Peyer's patch (tissue), 4 donors: Measurements from ENCODE around the gene CCR5AS.

Experiments
- DNase-seq, 3 donors: peaks; one replicate each; pipeline ENCODE4 v3.0.0-alpha.2; 2017 to 2019
- H3K27ac ChIP-seq, 4 donors: fragments of 200-600 bp; sonication (generic); one replicate each; pipeline ENCODE4 v1.5.1; 2016 to 2019
- H3K27me3 ChIP-seq, 2 donors: fragments of 200-600 bp; sonication (generic); one replicate each; pipeline ENCODE4 v1.5.1; 2019
- H3K36me3 ChIP-seq, 3 donors: fragments of 200-600 bp; sonication (generic); one replicate each; pipeline ENCODE4 v1.5.1; 2016 to 2019
- H3K4me1 ChIP-seq, 4 donors: fragments of 200-600 bp; sonication (generic); one replicate each; pipeline ENCODE4 v1.5.1; 2016 to 2019
- H3K4me3 ChIP-seq, 4 donors: fragments of 200-600 bp; sonication (generic); 1 replicate in 3 of 4; 2 replicates in 1 of 4; pipeline ENCODE4 v1.5.1; 2016 to 2019; ENCODE audit warnings: mild to moderate bottlenecking in 1 of 4
- H3K9me3 ChIP-seq, 4 donors: fragments of 200-600 bp; sonication (generic); one replicate each; pipeline ENCODE4 v1.5.1; 2016 to 2019; ENCODE audit warnings: mild to moderate bottlenecking in 1 of 4
- CTCF ChIP-seq, 6 experiments: fragments of 450-650 bp in 4 of 6; fragments of 200-600 bp in 2 of 6; sonication (generic) in 1 of 6; IDR thresholded peaks; one replicate each; pipeline ENCODE4 v1.5.1; 2017 to 2019; ENCODE audit warnings: antibody characterized with exemption in 6 of 6, mild to moderate bottlenecking in 3 of 6, moderate library complexity in 1 of 6
- POLR2A ChIP-seq, 2 donors: fragments of 450-650 bp; IDR thresholded peaks; one replicate each; pipeline ENCODE4 v1.5.1; 2017; ENCODE audit warnings: antibody characterized with exemption in 2 of 2, mild to moderate bottlenecking in 2 of 2, moderate library complexity in 2 of 2

Gene CCR5AS

GRCh38 chr3:46422617-46423016 is 15.8 kb upstream of the CCR5AS start:
- Histone ChIP-seq H3K9me3 (no peaks in the 10 kb centered on the region), H3K4me1 (no peaks in the 10 kb centered on the region), H3K27ac (no peak overlapping the region), H3K36me3 (no peaks in the 10 kb centered on the region), H3K4me3 (no peak overlapping the region), H3K27me3 (no peaks in the 10 kb centered on the region)
- no peak for TF ChIP-seq CTCF (IDR thresholded peaks at IDR 0.05)
- no peak for TF ChIP-seq POLR2A (IDR thresholded peaks at IDR 0.05)
- peak in 1 of 3 donors; percentile 67 for DNase-seq

GRCh38 chr3:46420931-46421330 is 14.1 kb upstream of the CCR5AS start:
- TF ChIP-seq POLR2A (IDR thresholded peaks at IDR 0.05) (no peak), CTCF (IDR thresholded peaks at IDR 0.05) (no peak)
- no peak for DNase-seq
- no peaks in the 10 kb centered on the region for H3K36me3 ChIP-seq
- no peak overlapping the region for H3K27ac ChIP-seq
- H3K27me3 ChIP-seq = no peaks in the 10 kb centered on the region
- H3K4me3 ChIP-seq = no peak overlapping the region
- no peaks in the 10 kb centered on the region for H3K9me3 ChIP-seq
- H3K4me1 ChIP-seq = peaks cover 0 to 7% (median 0%) of the 10 kb centered on the region in 4 donors

- no peaks in the 10 kb centered on the region for H3K36me3 ChIP-seq
- DNase-seq = no peak
- no peak overlapping the region for H3K27ac ChIP-seq
- H3K27me3 ChIP-seq = no peaks in the 10 kb centered on the region
- no peaks in the 10 kb centered on the region for H3K9me3 ChIP-seq
- no peak overlapping the region for H3K4me3 ChIP-seq
- H3K4me1 ChIP-seq = peaks cover 0 to 10% (median 0%) of the 10 kb centered on the region in 4 donors
- TF ChIP-seq POLR2A (IDR thresholded peaks at IDR 0.05) (no peak), CTCF (IDR thresholded peaks at IDR 0.05) (no peak)
Measured at GRCh38 chr3:46419816-46420215, 12.9 kb upstream of the CCR5AS start.

- H3K4me3 ChIP-seq = no peak overlapping the region
- H3K4me1 ChIP-seq = peaks cover 0 to 10% (median 0%) of the 10 kb centered on the region in 4 donors
- no peaks in the 10 kb centered on the region for H3K27me3 ChIP-seq
- H3K9me3 ChIP-seq = no peaks in the 10 kb centered on the region
- no peak for TF ChIP-seq POLR2A (IDR thresholded peaks at IDR 0.05)
- no peak for TF ChIP-seq CTCF (IDR thresholded peaks at IDR 0.05)
- H3K36me3 ChIP-seq = no peaks in the 10 kb centered on the region
- H3K27ac ChIP-seq = no peak overlapping the region
- DNase-seq = no peak
Measured at GRCh38 chr3:46417841-46418611, 11.2 kb upstream of the CCR5AS start.

GRCh38 chr3:46416811-46417510 is 10.1 kb upstream of the CCR5AS start:
- Histone ChIP-seq H3K36me3 (no peaks in the 10 kb centered on the region), H3K4me3 (no peak overlapping the region), H3K27me3 (no peaks in the 10 kb centered on the region), H3K27ac (peak overlapping the region in 1 of 4 donors; percentile 28), H3K9me3 (no peaks in the 10 kb centered on the region), H3K4me1 (peaks cover 0 to 10% (median 0%) of the 10 kb centered on the region in 4 donors)
- DNase-seq = no peak
- TF ChIP-seq CTCF (IDR thresholded peaks at IDR 0.05) = no peak
- no peak for TF ChIP-seq POLR2A (IDR thresholded peaks at IDR 0.05)
